Neural cell (in vitro differentiated cells): ENCODE measurements around the gene ARHGEF17. TPM values are rescaled to one million over a fixed set of nuclear protein-coding genes. Genes with fewer than 3 reads are reported as not detected.

Experiments
- H2AFZ ChIP-seq: fragments of 200-600, 300-800 bp; sonication (generic), shearing (Covaris generic); 2 replicates; pipeline ENCODE4 v1.6.0; 2014; ENCODE audit warnings: low read depth, mild to moderate bottlenecking, antibody characterized with exemption, low read length, moderate library complexity
- H3F3A ChIP-seq: fragments of 200-600 bp; shearing (Covaris generic); 2 replicates; pipeline ENCODE4 v1.6.1; 2016; ENCODE audit warnings: mild to moderate bottlenecking, moderate library complexity, mixed read lengths, antibody characterized with exemption, low read length; ENCODE audit not compliant: insufficient read depth, poor library complexity, severe bottlenecking
- H3K27ac ChIP-seq: fragments of 200-600, 300-800 bp; sonication (generic), shearing (Covaris generic); 2 replicates; pipeline ENCODE4 v1.5.1; 2014; ENCODE audit warnings: mild to moderate bottlenecking, low read length, moderate library complexity
- H3K27me3 ChIP-seq: fragments of 300-800, 200-600 bp; sonication (generic), shearing (Covaris generic); 2 replicates; pipeline ENCODE4 v1.6.0; 2014; ENCODE audit warnings: mild to moderate bottlenecking, low read depth, low read length, moderate library complexity; ENCODE audit not compliant: insufficient read depth
- H3K36me3 ChIP-seq: fragments of 300-800, 200-600 bp; sonication (generic), shearing (Covaris generic); 2 replicates; pipeline ENCODE4 v1.5.1; 2014; ENCODE audit warnings: mild to moderate bottlenecking, antibody characterized with exemption, low read length, moderate library complexity; ENCODE audit not compliant: insufficient read depth
- H3K4me2 ChIP-seq: fragments of 300-800, 200-600 bp; sonication (generic), shearing (Covaris generic); 2 replicates; pipeline ENCODE4 v1.6.0; 2014; ENCODE audit warnings: mild to moderate bottlenecking, low read length
- H3K4me3 ChIP-seq: fragments of 300-800, 200-600 bp; sonication (generic), shearing (Covaris generic); 2 replicates; pipeline ENCODE4 v1.5.1; 2014; ENCODE audit warnings: mild to moderate bottlenecking, low read length, moderate library complexity
- H3K79me2 ChIP-seq: fragments of 200-600 bp; shearing (Covaris generic); replicated peaks from 2 replicates; pipeline ENCODE4 v1.6.0; 2014; ENCODE audit warnings: mild to moderate bottlenecking, low read length, moderate library complexity; ENCODE audit not compliant: insufficient read depth
- H3K9ac ChIP-seq: fragments of 300-800, 200-600 bp; sonication (generic), shearing (Covaris generic); 2 replicates; pipeline ENCODE4 v1.6.1; 2016; ENCODE audit warnings: mild to moderate bottlenecking, low read length, mixed read lengths
- H3K9me2 ChIP-seq: fragments of 200-600 bp; shearing (Covaris generic); 2 replicates; pipeline ENCODE4 v1.6.1; 2016; ENCODE audit warnings: mild to moderate bottlenecking, low read length, mixed read lengths; ENCODE audit not compliant: insufficient read depth
- H3K9me3 ChIP-seq: fragments of 200-600, 300-800 bp; sonication (generic), shearing (Covaris generic); 2 replicates; pipeline ENCODE4 v1.6.1; 2016; ENCODE audit warnings: mild to moderate bottlenecking, mixed run types, low read length, moderate library complexity, mixed read lengths
- H4K20me1 ChIP-seq: fragments of 200-600 bp; shearing (Covaris generic); 2 replicates; pipeline ENCODE4 v1.6.1; 2016; ENCODE audit warnings: mild to moderate bottlenecking, mixed run types; ENCODE audit not compliant: insufficient read depth
- CTCF ChIP-seq: fragments of 450-650 bp; IDR thresholded peaks from 2 replicates; pipeline ENCODE4 v1.5.1; 2014; ENCODE audit warnings: antibody characterized with exemption, mild to moderate bottlenecking, moderate library complexity; ENCODE audit not compliant: poor library complexity, severe bottlenecking
- EP300 ChIP-seq: fragments of 450-650 bp; conservative IDR thresholded peaks from 2 replicates; pipeline ENCODE4 v1.6.1; 2014; ENCODE audit warnings: antibody characterized with exemption, mild to moderate bottlenecking, moderate library complexity; ENCODE audit not compliant: poor library complexity, severe bottlenecking
- EZH2 ChIP-seq: fragments of 200-600, 300-800 bp; shearing (Covaris generic), sonication (generic); IDR thresholded peaks from 2 replicates; pipeline ENCODE4 v1.6.1; 2014; ENCODE audit warnings: antibody characterized with exemption, low read length, borderline replicate concordance, mild to moderate bottlenecking; ENCODE audit not compliant: insufficient read depth, poor library complexity, severe bottlenecking
- MXI1 ChIP-seq: fragments of 450-650 bp; conservative IDR thresholded peaks from 2 replicates; pipeline ENCODE4 v1.6.1; 2014; ENCODE audit warnings: antibody characterized with exemption, mild to moderate bottlenecking; ENCODE audit not compliant: poor library complexity, severe bottlenecking
- POLR2AphosphoS5 ChIP-seq: IDR thresholded peaks from 2 replicates; pipeline ENCODE4 v1.6.1; 2012
- RAD21 ChIP-seq: fragments of 450-650 bp; conservative IDR thresholded peaks from 2 replicates; pipeline ENCODE4 v1.6.1; 2014; ENCODE audit warnings: antibody characterized with exemption, mild to moderate bottlenecking, moderate library complexity
- REST ChIP-seq: IDR thresholded peaks from 2 replicates; pipeline ENCODE4 v1.6.1; 2012; ENCODE audit warnings: borderline replicate concordance
- SMC3 ChIP-seq: fragments of 450-650 bp; conservative IDR thresholded peaks from 2 replicates; pipeline ENCODE4 v1.6.1; 2014; ENCODE audit warnings: antibody characterized with exemption, mild to moderate bottlenecking, moderate library complexity; ENCODE audit not compliant: poor library complexity
- TAF1 ChIP-seq: IDR thresholded peaks from 2 replicates; pipeline ENCODE4 v1.6.1; 2012; ENCODE audit warnings: low read depth
- polyA plus RNA-seq: library from polyadenylated mRNA; depleted of rRNA; stranded (reverse); fragments of >200 nt; gene quantifications from 2 replicates; pipeline ENCODE4 v1.2.3, GENCODE V29; 2014

Gene ARHGEF17
- polyA plus RNA-seq, 1 donor from 2014 or later, result 7.9 TPM

GRCh38 chr11:73317373-73317772 lies 9.3 kb downstream of the ARHGEF17 start:
- Histone ChIP-seq H3K79me2 (peaks cover 38% of the 10 kb centered on the region), H4K20me1 (no peaks in the 10 kb centered on the region), H2AFZ (no peak overlapping the region), H3K27ac (no peak overlapping the region), H3K27me3 (no peaks in the 10 kb centered on the region), H3K4me2 (no peak overlapping the region), H3K9me2 (no peaks in the 10 kb centered on the region), H3K4me3 (no peak overlapping the region), H3K36me3 (no peaks in the 10 kb centered on the region), H3K9me3 (no peaks in the 10 kb centered on the region), H3F3A (no peaks in the 10 kb centered on the region), H3K9ac (no peak overlapping the region)
- TF ChIP-seq CTCF, result no peak
- TF ChIP-seq MXI1, result no peak
- no peak for TF ChIP-seq POLR2AphosphoS5
- TF ChIP-seq EP300, result no peak
- no peak for TF ChIP-seq SMC3
- TF ChIP-seq TAF1, result no peak
- no peak for TF ChIP-seq EZH2
- TF ChIP-seq RAD21, result no peak
- TF ChIP-seq REST, result no peak

GRCh38 chr11:73317803-73318202 lies 9.7 kb downstream of the ARHGEF17 start:
- no peak overlapping the region for H3K9ac ChIP-seq
- H3K9me2 ChIP-seq, result no peaks in the 10 kb centered on the region
- H4K20me1 ChIP-seq, result no peaks in the 10 kb centered on the region
- H3K4me2 ChIP-seq, result no peak overlapping the region
- no peaks in the 10 kb centered on the region for H3K27me3 ChIP-seq
- TF ChIP-seq CTCF (no peak), REST (no peak), MXI1 (no peak), POLR2AphosphoS5 (no peak), SMC3 (no peak), EP300 (no peak), TAF1 (no peak), EZH2 (no peak), RAD21 (no peak)
- H3K4me3 ChIP-seq, result no peak overlapping the region
- H3F3A ChIP-seq, result no peaks in the 10 kb centered on the region
- H3K9me3 ChIP-seq, result no peaks in the 10 kb centered on the region
- H3K27ac ChIP-seq, result no peak overlapping the region
- H2AFZ ChIP-seq, result no peak overlapping the region
- peaks cover 35% of the 10 kb centered on the region for H3K79me2 ChIP-seq
- no peaks in the 10 kb centered on the region for H3K36me3 ChIP-seq
